Astrocyte of the spinal cord (primary cell): ENCODE measurements around the gene ZNHIT2.

Experiments
- DNase-seq: peaks from one replicate; pipeline ENCODE4 v3.0.0; 2011; ENCODE audit warnings: low read depth, low spot score
- H3K4me3 ChIP-seq: 2 replicates; pipeline ENCODE4 v1.5.1; 2011; ENCODE audit warnings: low read depth, mild to moderate bottlenecking, low read length, moderate library complexity
- CTCF ChIP-seq: IDR thresholded peaks from 2 replicates; pipeline ENCODE4 v1.5.1; 2012; ENCODE audit warnings: low read depth, mild to moderate bottlenecking, low read length, inconsistent platforms
- in situ Hi-C: cut with HindIII; loops from 2 replicates; pipeline ENCODE4 v1.10.0; 2017; ENCODE audit warnings: low sequenced_read_pairs

ZNHIT2 gene

GRCh38 chr11:65117206-65118096, at the start of gene ZNHIT2:
TSS of gene ZNHIT2 (minus strand) at chr11:65117701. CDS start at chr11:65117653, 48 bp downstream.
- H3K4me3 ChIP-seq, result peak within 1 kb of the TSS; percentile 84
- TF ChIP-seq CTCF, result peak; percentile 87
- peak; percentile 99 for DNase-seq
- in situ Hi-C loops, result no loop called here

GRCh38 chr11:65166893-65167292, 49.4 kb upstream of the ZNHIT2 start:
- no peak overlapping the region for H3K4me3 ChIP-seq
- in situ Hi-C loops, result no loop called here
- TF ChIP-seq CTCF, result no peak
- no peak for DNase-seq

GRCh38 chr11:65165410-65166317, 48.2 kb upstream of the ZNHIT2 start:
- no peak overlapping the region for H3K4me3 ChIP-seq
- in situ Hi-C loops, result no loop called here
- TF ChIP-seq CTCF, result no peak
- DNase-seq, result no peak

GRCh38 chr11:65163684-65164083, 46.2 kb upstream of the ZNHIT2 start:
- no peak for TF ChIP-seq CTCF
- no peak overlapping the region for H3K4me3 ChIP-seq
- in situ Hi-C loops, result no loop called here
- no peak for DNase-seq

DNA sequence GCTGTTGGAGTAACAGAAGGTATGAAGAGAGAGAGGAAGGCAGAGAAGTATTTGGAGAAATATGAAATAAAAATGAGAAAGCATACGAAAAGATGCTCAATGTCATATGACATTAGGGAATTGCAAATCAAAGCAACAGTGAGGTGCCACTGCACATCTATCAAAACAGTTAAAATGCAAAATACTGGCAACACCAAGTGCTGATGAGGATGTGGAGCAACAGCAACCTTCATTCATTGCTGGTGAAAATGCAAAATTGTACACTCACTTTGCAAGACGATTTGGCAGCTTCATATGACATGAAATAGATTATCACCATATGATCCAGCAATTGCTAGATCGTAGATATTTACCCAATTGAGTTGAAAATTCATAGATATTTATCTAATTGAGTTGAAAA, 43.1 kb upstream of the ZNHIT2 start:
- TF ChIP-seq CTCF, result no peak
- H3K4me3 ChIP-seq, result no peak overlapping the region
- no peak for DNase-seq
- in situ Hi-C loops, result no loop called here

DNA sequence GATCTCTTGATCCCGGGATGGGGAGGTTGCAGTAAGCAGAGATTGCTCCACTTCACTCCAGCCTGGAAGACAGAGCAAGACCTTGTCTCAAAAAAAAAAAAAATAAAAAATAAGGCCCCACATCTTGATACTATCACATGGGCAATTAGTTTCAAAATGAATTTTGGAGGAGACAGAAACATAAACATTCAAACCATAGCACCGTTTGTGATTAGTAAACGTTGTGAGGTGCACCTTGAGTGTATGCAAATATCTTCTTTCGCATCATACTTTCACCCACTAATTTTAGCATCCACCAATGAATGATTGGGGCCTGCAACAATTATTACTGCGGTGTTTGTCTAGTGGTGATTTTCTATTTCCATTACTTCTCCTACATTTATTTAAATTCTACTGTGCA, 41.5 kb upstream of the ZNHIT2 start:
- no peak overlapping the region for H3K4me3 ChIP-seq
- no peak for TF ChIP-seq CTCF
- in situ Hi-C loops, result no loop called here
- no peak for DNase-seq
